ENCODE data around the gene ACOXL.

Gene ACOXL

GRCh38 chr2:110727923-110728322, 4.5 kb upstream of the ACOXL start:
- TF ChIP-seq JUND (IDR thresholded peaks at IDR 0.05; ENCODE audit: low read depth): no peak
- DNase-seq (ENCODE audit: low read depth in 1 of 2, low spot score in 1 of 2): no peak
- in situ Hi-C loops (cut with HindIII; ENCODE audit: low pct_unique_long_range_greater_than_20kb, low sequenced_read_pairs): no loop called here

- TF ChIP-seq JUND (IDR thresholded peaks at IDR 0.05; ENCODE audit: low read depth): no peak
- DNase-seq (ENCODE audit: low read depth in 1 of 2, low spot score in 1 of 2): no peak
- in situ Hi-C loops (cut with HindIII; ENCODE audit: low pct_unique_long_range_greater_than_20kb, low sequenced_read_pairs): no loop called here
Observed at GRCh38 chr2:110729106-110729505, 3.3 kb upstream of the ACOXL start.

GRCh38 chr2:110731064-110731463, 1.3 kb upstream of the ACOXL start:
- in situ Hi-C loops (cut with HindIII; ENCODE audit: low pct_unique_long_range_greater_than_20kb, low sequenced_read_pairs): no loop called here
- no peak for TF ChIP-seq JUND (IDR thresholded peaks at IDR 0.05; ENCODE audit: low read depth)
- DNase-seq (ENCODE audit: low read depth in 1 of 2, low spot score in 1 of 2): no peak

GRCh38 chr2:110735366-110735765, 3.0 kb downstream of the ACOXL start:
- DNase-seq (ENCODE audit: low read depth in 1 of 2, low spot score in 1 of 2): no peak
- no peak for TF ChIP-seq JUND (IDR thresholded peaks at IDR 0.05; ENCODE audit: low read depth)
- in situ Hi-C loops (cut with HindIII; ENCODE audit: low pct_unique_long_range_greater_than_20kb, low sequenced_read_pairs): no loop called here

- no peak for DNase-seq (ENCODE audit: low read depth in 1 of 2, low spot score in 1 of 2)
- in situ Hi-C loops (cut with HindIII; ENCODE audit: low pct_unique_long_range_greater_than_20kb, low sequenced_read_pairs): no loop called here
- TF ChIP-seq JUND (IDR thresholded peaks at IDR 0.05; ENCODE audit: low read depth): no peak
Observed at GRCh38 chr2:110737783-110738182, 5.4 kb downstream of the ACOXL start.

- DNase-seq (ENCODE audit: low read depth in 1 of 2, low spot score in 1 of 2): no peak
- TF ChIP-seq JUND (IDR thresholded peaks at IDR 0.05; ENCODE audit: low read depth): no peak
- in situ Hi-C loops (cut with HindIII; ENCODE audit: low pct_unique_long_range_greater_than_20kb, low sequenced_read_pairs): no loop called here
Observed at GRCh38 chr2:110740747-110741349, 8.5 kb downstream of the ACOXL start.

- TF ChIP-seq JUND (IDR thresholded peaks at IDR 0.05; ENCODE audit: low read depth): no peak
- DNase-seq (ENCODE audit: low read depth in 1 of 2, low spot score in 1 of 2): no peak
- in situ Hi-C loops (cut with HindIII; ENCODE audit: low pct_unique_long_range_greater_than_20kb, low sequenced_read_pairs): no loop called here
Observed at GRCh38 chr2:110741491-110741980, 9.2 kb downstream of the ACOXL start.

- in situ Hi-C loops (cut with HindIII; ENCODE audit: low pct_unique_long_range_greater_than_20kb, low sequenced_read_pairs): no loop called here
- no peak for TF ChIP-seq JUND (IDR thresholded peaks at IDR 0.05; ENCODE audit: low read depth)
- no peak for DNase-seq (ENCODE audit: low read depth in 1 of 2, low spot score in 1 of 2)
Observed at GRCh38 chr2:110742412-110742811, 10.0 kb downstream of the ACOXL start.

GRCh38 chr2:110743600-110743999, 11.2 kb downstream of the ACOXL start:
- no peak for TF ChIP-seq JUND (IDR thresholded peaks at IDR 0.05; ENCODE audit: low read depth)
- in situ Hi-C loops (cut with HindIII; ENCODE audit: low pct_unique_long_range_greater_than_20kb, low sequenced_read_pairs): no loop called here
- DNase-seq (ENCODE audit: low read depth in 1 of 2, low spot score in 1 of 2): no peak

GRCh38 chr2:110744429-110744828, 12.1 kb downstream of the ACOXL start:
- no peak for DNase-seq (ENCODE audit: low read depth in 1 of 2, low spot score in 1 of 2)
- TF ChIP-seq JUND (IDR thresholded peaks at IDR 0.05; ENCODE audit: low read depth): no peak
- in situ Hi-C loops (cut with HindIII; ENCODE audit: low pct_unique_long_range_greater_than_20kb, low sequenced_read_pairs): no loop called here

GRCh38 chr2:110745048-110745447, 12.7 kb downstream of the ACOXL start:
- DNase-seq (ENCODE audit: low read depth in 1 of 2, low spot score in 1 of 2): no peak
- TF ChIP-seq JUND (IDR thresholded peaks at IDR 0.05; ENCODE audit: low read depth): no peak
- in situ Hi-C loops (cut with HindIII; ENCODE audit: low pct_unique_long_range_greater_than_20kb, low sequenced_read_pairs): no loop called here

GRCh38 chr2:110746586-110747521, 14.5 kb downstream of the ACOXL start:
- in situ Hi-C loops (cut with HindIII; ENCODE audit: low pct_unique_long_range_greater_than_20kb, low sequenced_read_pairs): no loop called here
- no peak for TF ChIP-seq JUND (IDR thresholded peaks at IDR 0.05; ENCODE audit: low read depth)
- DNase-seq (ENCODE audit: low read depth in 1 of 2, low spot score in 1 of 2): no peak
